Umbilical cord (tissue), 2 donors: ENCODE measurements around the gene FRYL. TPM values are rescaled to one million over a fixed set of nuclear protein-coding genes. Genes with fewer than 3 reads are reported as not detected.

Experiments
- DNase-seq: peaks from one replicate; pipeline ENCODE4 v3.0.0-alpha.2; 2015; ENCODE audit warnings: low spot score
- total RNA-seq: library from RNA; depleted of rRNA; stranded (reverse); fragments of >200 nt; gene quantifications from one replicate; pipeline ENCODE4 v1.2.3, GENCODE V29; 2014; ENCODE audit warnings: low replicate concordance; ENCODE audit not compliant: insufficient read depth

Gene FRYL
- total RNA-seq, 1 donor from 2014 or later: 63.8 TPM

- no peak for DNase-seq
Observed at GRCh38 chr4:48620831-48621230, 159.2 kb downstream of the FRYL start.

DNA sequence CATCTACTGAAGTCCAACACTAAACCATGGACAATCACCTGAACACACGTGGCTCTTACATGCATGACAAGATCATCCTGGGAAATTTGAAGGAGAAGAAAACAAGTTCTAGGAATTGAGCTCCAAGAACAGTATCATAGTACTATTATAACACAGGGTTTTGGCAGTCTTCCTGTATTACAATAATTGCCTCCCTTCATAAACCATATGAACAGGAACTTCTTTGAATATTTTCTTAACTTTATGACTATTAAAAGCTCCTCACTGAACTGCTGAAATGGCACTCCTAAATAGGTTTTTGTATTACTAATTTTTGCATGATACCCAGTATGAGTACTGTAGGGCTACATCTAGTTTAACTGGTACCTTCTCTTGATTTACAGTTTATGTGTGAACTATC lies 160.0 kb downstream of the FRYL start:
- DNase-seq: no peak

DNA sequence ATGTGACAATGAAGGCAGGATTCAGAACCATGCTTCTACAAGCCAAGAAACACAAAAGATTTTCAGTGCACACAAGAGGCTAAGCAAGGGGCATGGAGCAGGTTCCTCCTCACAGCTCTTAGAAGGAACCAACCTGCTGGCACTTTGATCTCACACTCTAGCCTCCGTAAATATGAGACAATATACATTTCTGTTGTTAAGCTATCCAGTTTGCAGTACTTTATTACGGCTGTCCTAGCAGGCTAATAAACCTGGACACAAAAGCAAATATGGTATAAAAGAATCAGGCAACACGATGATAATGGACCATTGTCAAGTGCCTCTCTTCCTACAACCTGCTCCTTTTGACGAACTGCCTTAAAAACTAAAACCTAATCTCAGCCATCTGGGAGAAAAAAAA lies 175.6 kb downstream of the FRYL start:
- DNase-seq: no peak

- no peak for DNase-seq
Observed at GRCh38 chr4:48604041-48604440, 176.0 kb downstream of the FRYL start.

- DNase-seq: no peak
Observed at GRCh38 chr4:48603366-48604003, 176.6 kb downstream of the FRYL start.

- DNase-seq: no peak
Observed at GRCh38 chr4:48602763-48603162, 177.3 kb downstream of the FRYL start.

GRCh38 chr4:48602222-48602621 lies 177.9 kb downstream of the FRYL start:
- DNase-seq: no peak

GRCh38 chr4:48596336-48596735 lies 183.7 kb downstream of the FRYL start:
- no peak for DNase-seq

GRCh38 chr4:48594180-48594579 lies 185.9 kb downstream of the FRYL start:
- no peak for DNase-seq

GRCh38 chr4:48591372-48591771 lies 188.7 kb downstream of the FRYL start:
- no peak for DNase-seq

DNA sequence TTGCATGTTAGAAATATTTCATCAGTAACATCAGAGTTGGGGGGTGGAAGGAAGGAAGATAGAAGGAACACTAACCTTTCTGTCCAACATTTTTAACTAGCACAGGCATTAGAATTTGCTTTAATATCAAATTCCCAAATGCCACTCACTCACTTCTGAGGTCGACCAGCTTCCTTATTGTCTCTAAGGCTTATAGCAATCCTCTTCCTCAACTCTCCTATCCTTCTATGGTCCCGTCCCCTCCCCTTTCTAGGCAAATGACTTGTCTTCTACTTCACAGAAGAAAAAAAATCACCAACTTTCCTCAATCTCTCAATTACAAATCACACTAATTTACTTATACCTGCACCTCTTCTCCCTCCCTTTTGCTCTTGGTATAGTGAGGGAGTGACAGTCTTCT lies 189.2 kb downstream of the FRYL start:
- DNase-seq: no peak

DNA sequence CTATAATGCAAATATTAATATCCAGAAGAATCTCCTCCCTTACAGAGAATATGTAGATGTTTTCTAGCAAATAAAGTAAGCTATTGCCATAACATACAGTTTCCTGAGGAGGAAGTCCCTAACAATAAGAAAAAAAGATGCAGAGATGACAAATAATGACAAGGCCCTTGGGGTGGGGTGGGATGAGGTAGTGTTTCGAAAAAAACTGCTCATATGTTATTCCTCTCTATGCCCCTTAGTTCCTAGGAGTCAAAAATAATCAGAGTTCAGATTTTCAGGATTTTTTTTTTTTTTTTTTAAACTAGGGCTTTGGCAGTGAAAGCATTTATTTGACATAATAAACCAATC lies 191.0 kb downstream of the FRYL start:
- DNase-seq: no peak

- DNase-seq: no peak
Observed at GRCh38 chr4:48588230-48589097, 191.6 kb downstream of the FRYL start.

DNA sequence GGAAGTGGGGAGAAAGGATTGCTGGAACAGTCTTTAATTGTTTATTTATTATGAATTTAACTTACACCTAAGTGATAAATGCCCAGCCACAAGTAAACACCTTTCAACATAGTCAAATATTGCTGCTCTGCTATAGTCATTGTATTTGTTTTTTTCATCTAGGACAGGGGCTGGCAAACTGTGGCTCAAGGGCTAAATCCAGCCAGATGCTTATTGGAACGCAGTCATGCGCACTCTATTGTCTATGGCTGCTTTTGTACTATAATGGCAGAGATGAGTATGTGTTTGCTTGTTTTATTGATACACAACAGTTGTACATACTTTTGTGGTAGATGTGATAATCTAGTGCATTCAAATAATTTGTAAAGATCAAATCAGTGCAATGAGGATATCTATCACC lies 194.7 kb downstream of the FRYL start:
- DNase-seq: no peak

DNA sequence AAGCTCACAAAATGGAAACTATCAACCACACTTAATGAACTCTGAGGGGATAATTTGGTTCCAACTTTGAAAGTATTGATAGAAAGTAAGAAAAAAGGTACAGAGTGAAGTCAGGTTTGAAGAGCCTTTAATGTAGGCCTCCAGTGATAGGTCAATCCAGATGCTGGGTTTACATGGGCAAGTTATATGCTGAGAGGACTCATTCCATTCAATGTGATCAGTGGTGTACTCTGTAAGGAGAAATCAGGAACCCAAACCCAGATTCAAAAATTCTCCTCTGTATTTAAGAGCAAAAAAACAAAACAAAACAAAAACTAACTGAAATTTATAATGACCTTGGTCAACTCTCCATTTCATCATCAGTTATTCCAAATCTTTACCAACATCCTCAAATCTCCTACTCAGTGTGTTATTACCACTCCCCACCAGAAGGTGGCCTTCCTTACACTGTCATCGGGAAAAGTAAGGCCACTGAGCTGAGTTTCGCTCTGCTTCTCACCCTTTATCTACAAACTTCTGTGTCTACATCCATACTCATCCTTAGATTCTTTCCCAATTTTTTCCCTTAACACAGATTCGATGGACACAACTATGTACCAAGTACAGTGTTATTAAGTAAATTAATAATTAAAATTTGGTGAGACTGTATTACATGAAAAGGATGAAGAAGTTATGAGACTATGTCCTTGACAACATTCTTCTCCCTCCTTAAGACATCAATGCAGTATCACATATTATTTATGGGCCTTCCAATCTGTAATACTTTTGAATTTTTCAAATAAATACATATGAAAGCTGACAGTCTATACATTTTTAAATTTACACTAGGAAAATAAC lies 201.7 kb downstream of the FRYL start:
- DNase-seq: peak; percentile 74

DNA sequence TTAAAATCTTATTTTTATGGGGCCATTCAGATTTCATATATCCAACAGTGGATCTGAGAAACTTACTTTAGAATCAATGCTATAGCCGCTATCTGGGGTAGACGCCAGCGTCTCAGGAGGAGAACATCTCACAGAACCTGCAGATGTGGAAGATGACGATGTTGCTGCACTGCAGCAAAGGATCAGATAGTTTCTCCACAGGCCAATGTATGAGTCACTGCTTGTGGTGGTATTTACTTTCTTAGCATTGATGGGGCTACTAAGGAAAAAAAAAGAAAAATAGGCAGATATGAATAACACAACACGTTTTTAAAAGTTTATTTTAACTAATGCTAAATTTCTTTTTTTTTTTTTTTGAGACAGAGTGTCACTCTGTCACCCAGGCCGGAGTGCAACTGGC lies 204.1 kb downstream of the FRYL start:
- no peak for DNase-seq

DNA sequence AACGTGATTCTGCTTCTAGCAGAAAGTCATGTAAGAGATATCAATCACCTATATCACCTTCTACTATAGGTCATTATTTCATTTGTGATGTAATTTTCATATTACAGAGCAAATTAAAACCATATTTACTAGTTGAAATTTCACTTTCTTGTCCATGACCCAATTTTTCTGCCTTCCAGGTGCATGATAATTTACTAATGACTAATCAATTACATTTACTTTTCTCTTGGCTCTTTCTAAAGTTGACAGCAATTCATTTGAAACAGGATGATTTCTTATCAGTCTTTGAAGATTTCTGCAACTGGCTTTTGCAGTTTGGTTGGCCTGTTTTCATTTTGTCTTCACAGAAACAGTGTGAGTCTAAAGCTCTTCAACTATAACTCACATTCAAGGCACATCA lies 208.6 kb downstream of the FRYL start:
- DNase-seq: no peak

DNA sequence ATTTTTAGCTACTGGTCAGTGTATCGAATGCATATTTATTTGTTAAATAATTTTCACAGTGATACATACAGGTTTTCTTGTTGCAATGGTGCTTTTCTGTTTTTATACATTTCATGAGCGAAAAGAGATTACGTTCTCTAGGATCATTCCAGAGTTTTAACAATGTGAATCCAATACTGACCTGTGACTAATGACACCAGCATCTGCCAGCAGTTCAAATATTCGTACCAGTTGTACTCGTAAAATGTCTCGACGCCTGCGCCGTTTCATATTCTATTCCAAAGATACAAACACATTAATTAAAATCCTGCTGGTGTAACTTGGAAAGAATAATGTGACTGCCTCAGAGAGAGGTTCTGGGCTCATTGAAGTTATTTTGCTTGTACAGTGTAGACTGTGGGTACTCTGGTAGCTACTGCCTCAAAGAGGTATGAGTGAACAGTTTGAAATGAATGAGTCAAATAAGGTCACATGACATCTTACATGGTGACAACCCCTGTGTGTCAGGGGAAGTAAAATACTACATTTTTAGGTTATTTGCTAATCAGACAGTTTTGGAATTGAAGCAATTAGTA lies 209.3 kb downstream of the FRYL start:
- no peak for DNase-seq

- peak; percentile 50 for DNase-seq
Observed at GRCh38 chr4:48566034-48566384, 214.1 kb downstream of the FRYL start.

DNA sequence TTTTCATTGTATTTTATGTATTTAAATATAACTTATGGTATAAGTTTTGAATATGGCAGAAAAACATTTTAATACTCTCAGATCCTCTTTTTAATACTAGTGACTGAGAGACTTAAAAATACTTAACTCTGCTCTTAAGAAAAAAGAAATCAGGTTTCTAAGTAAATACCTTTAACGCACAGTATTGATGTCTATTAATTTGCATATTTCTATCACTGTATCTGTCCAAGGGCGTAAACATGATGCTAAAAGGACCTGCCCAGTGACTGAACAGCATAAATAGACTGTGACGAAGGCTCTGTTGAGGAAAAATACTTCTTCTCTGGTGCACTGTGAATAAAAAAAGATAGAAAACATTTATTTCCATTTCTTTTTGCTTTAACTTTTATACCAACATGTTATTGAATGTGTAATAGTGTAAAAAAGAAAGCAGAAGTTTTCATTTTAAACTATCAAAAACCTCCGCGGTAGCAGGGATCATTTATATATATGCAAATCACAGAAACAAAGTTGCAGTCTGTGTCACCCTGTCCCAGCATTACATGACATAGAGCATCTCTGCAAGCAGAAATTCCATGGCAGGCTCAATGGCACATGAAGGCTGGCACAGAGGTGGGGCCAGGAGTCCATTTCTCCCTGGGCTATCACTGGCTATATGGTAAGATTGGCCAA lies 214.6 kb downstream of the FRYL start:
- DNase-seq: no peak

DNA sequence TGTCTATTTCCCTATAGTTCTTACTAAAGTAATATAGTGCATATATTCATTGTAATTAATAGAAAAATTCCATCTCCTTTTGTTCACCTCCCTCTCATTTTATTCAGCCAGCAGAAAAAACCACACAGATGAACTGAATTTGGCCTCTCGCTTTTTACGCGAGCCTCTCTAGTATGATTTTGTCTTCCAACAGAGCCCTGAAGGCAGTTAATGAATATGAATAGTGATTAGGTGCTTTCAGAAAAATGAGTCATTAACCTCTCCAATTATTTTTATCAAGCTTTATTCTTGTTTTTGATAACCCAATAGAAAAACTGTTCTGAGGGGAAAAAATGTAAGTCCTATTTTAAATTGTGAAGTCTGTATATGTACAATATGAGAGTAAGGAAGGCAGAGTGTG lies 215.9 kb downstream of the FRYL start:
- no peak for DNase-seq

GRCh38 chr4:48558819-48559218 lies 221.3 kb downstream of the FRYL start:
- no peak for DNase-seq
